ENCODE results near the gene TFF2.

Gene TFF2

GRCh38 chr21:42357307-42357706, 6.5 kb upstream of the TFF2 start:
- H3K4me3 ChIP-seq (ENCODE audit: low read depth, low read length): no peak overlapping the region
- TF ChIP-seq CTCF (IDR thresholded peaks at IDR 0.05; ENCODE audit: low read depth, low read length): no peak

- no peak overlapping the region for H3K4me3 ChIP-seq (ENCODE audit: low read depth, low read length)
- no peak for TF ChIP-seq CTCF (IDR thresholded peaks at IDR 0.05; ENCODE audit: low read depth, low read length)
Measured at GRCh38 chr21:42356650-42357049, 5.9 kb upstream of the TFF2 start.

- no peak for TF ChIP-seq CTCF (IDR thresholded peaks at IDR 0.05; ENCODE audit: low read depth, low read length)
- H3K4me3 ChIP-seq (ENCODE audit: low read depth, low read length): no peak overlapping the region
Measured at GRCh38 chr21:42356046-42356445, 5.3 kb upstream of the TFF2 start.

- no peak for TF ChIP-seq CTCF (IDR thresholded peaks at IDR 0.05; ENCODE audit: low read depth, low read length)
- H3K4me3 ChIP-seq (ENCODE audit: low read depth, low read length): no peak overlapping the region
Measured at GRCh38 chr21:42353623-42354022, 2.8 kb upstream of the TFF2 start.

- no peak for TF ChIP-seq CTCF (IDR thresholded peaks at IDR 0.05; ENCODE audit: low read depth, low read length)
Measured at GRCh38 chr21:42352441-42353095, 1.8 kb upstream of the TFF2 start.

DNA sequence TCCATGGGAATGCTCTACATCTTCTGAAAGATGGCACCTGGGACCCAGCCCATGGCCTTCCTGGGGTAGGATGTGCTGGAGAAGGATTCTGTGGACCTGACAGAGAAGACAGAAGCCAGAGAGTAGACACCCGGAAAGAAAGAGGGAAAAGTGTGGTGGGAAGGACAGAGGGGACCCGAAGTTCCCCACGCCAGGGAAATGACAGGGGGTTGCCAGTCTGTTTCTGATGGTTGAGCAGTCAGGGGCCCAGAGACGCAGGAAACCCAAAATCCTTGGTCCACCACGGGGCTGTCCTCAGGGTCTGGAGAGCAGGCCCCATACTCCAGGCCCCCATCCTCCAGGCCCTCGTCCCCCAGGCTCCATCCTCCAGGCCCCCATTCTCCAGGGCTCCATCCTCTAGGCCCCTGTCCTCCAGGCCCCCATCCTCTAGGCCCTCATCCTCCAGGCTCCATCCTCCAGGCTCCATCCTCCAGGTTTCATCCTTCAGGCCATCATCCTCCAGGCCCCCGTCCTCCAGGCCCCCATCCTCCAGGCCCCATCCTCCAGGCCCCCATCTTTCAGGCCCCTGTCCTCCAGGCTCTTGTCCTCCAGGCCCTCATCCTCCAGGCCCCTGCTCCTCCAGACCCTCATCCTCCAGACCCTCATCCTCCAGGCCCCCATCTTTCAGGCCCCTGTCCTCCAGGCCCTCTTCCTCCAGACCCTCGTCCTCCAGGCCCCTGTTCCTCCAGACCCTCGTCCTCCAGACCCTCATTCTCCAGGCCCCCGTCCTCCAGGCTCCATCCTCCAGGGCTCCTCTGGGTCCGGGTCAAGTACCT, 1.0 kb upstream of the TFF2 start:
- no peak for TF ChIP-seq CTCF (IDR thresholded peaks at IDR 0.05; ENCODE audit: low read depth, low read length)
- H3K4me3 ChIP-seq (ENCODE audit: low read depth, low read length): no peak overlapping the region

More at GRCh38 chr21:42352441-42353095, 1.8 kb upstream of the TFF2 start:
- H3K4me3 ChIP-seq (ENCODE audit: low read depth, low read length): no peak overlapping the region

GRCh38 chr21:42350318-42350910, 380 bp downstream of the TFF2 start:
- H3K4me3 ChIP-seq (ENCODE audit: low read depth, low read length): no peak overlapping the region
- no peak for TF ChIP-seq CTCF (IDR thresholded peaks at IDR 0.05; ENCODE audit: low read depth, low read length)

Measured in WI38 (cell line).